Measurements from ENCODE around the gene IGSF23.

DNA sequence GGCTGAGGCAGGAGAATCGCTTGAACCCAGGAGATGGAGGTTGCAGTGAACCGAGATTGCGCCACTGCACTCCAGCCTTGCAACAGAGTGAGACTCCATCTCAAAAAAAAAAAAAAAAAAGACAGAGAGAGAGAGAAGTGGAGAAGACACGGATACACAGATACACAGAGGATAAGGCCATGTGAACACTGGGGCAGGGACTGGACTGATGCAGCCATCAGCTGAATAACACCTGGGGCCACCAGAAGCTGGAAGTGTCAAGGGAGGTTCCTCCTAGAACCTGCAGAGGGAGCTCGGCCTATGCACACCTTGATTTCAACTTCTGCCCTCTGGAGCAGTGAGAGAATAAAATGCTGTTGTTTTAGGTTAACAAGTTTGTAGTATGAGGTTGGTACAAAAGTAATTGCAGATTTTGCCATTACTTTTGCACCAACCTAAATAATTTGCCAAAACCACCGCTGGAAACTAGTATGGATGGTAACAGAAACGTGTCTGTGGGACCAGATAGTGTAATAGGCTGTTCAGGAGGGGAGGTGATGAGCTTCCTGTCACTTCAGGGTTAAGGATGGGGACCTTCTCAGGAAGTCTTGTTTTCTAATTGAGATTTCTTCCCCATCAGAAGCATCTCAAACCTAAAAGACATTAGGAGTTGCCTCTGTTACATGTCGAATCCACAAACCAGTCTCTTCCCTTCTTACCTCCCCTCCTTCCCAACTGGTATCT is 36.4 kb upstream of the IGSF23 start:
- no peak for TF ChIP-seq ZFP3 (CRISPR knock-in tag; IDR thresholded peaks at IDR 0.05)
- no peak for TF ChIP-seq RARB (CRISPR knock-in tag; IDR thresholded peaks at IDR 0.05)
- no peak for TF ChIP-seq ZNF8 (CRISPR knock-in tag; IDR thresholded peaks at IDR 0.05)
- no peak for TF ChIP-seq TOX (CRISPR knock-in tag; IDR thresholded peaks at IDR 0.05; ENCODE audit: borderline replicate concordance)
- no peak for TF ChIP-seq ZFP30 (CRISPR knock-in tag; IDR thresholded peaks at IDR 0.05)
- no peak for TF ChIP-seq ARNTL (CRISPR knock-in tag; IDR thresholded peaks at IDR 0.05; ENCODE audit: borderline replicate concordance, low read depth)
- no peak for TF ChIP-seq PATZ1 (CRISPR knock-in tag; IDR thresholded peaks at IDR 0.05; ENCODE audit: borderline replicate concordance)
- TF ChIP-seq GLIS3 (CRISPR knock-in tag; IDR thresholded peaks at IDR 0.05): no peak
- TF ChIP-seq, protein P1, sequence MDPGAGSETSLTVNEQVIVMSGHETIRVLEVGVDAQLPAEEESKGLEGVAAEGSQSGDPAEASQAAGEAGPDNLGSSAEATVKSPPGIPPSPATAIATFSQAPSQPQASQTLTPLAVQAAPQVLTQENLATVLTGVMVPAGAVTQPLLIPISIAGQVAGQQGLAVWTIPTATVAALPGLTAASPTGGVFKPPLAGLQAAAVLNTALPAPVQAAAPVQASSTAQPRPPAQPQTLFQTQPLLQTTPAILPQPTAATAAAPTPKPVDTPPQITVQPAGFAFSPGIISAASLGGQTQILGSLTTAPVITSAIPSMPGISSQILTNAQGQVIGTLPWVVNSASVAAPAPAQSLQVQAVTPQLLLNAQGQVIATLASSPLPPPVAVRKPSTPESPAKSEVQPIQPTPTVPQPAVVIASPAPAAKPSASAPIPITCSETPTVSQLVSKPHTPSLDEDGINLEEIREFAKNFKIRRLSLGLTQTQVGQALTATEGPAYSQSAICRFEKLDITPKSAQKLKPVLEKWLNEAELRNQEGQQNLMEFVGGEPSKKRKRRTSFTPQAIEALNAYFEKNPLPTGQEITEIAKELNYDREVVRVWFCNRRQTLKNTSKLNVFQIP (CRISPR knock-in tag; IDR thresholded peaks at IDR 0.05; ENCODE audit: borderline replicate concordance, low read depth): no peak
- TF ChIP-seq ZNF70 (CRISPR knock-in tag; IDR thresholded peaks at IDR 0.05): no peak
- TF ChIP-seq OSR1 (CRISPR knock-in tag; IDR thresholded peaks at IDR 0.05): no peak
- no peak for TF ChIP-seq ZC3H10 (CRISPR knock-in tag; IDR thresholded peaks at IDR 0.05)

Measured in SK-N-SH treated with all-trans-retinoic acid at 6 μM for 48 hours (cell line).